Measurements from ENCODE around the gene GOLGA8T. TPM values are rescaled to one million over a fixed set of nuclear protein-coding genes. Genes with fewer than 3 reads are reported as not detected.
"Not testable (repeated sequence)": the region's sequence is repeated elsewhere in the genome, so short reads cannot be mapped to it uniquely, and the experiment has no call there.

The GOLGA8T gene
- polyA plus RNA-seq, 6 donors from 2014 or later, result not detected

GRCh38 chr15:30171452-30171851 is 36.6 kb downstream of the GOLGA8T start:
- H3K36me3 Mint-ChIP-seq; DNase-seq; H3K27ac Mint-ChIP-seq; H3K27me3 Mint-ChIP-seq; ATAC-seq (ENCODE audit: low read depth in 2 of 2); H3K4me3 Mint-ChIP-seq; H3K9me3 Mint-ChIP-seq; H3K4me1 Mint-ChIP-seq: not testable (repeated sequence)

DNA sequence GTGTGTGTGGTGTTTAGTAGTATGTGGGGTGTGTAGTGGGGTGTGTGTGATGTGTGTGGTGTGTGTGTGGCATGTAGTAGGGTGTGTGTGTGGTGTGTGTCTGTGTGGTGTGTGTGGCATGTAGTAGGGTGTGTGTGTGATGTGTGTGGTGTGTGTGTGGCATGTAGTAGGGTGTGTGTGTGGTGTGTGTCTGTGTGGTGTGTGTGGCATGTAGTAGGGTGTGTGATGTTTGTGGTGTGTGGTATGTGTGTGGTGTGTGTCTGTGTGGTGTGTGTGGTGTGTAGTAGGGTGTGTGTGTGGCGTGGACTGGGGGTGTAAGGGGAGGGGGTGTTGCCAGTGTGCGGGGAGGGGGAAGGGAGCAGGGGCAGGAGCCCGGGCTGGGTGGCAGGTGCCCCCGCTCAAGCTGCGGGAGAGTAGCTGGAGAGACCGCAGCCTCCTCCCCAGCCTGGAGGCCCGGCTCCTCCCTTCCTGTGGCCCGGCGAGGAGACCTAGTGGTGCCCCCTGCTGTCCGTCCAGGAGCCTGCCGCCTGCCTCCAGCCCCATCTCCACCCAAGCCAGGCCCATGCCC is 38.3 kb downstream of the GOLGA8T start:
- ATAC-seq (ENCODE audit: low read depth in 2 of 2), result peak in 1 of 2 donors; percentile 55
- not testable (repeated sequence) for H3K4me1 Mint-ChIP-seq, H3K27me3 Mint-ChIP-seq, H3K4me3 Mint-ChIP-seq, DNase-seq, H3K36me3 Mint-ChIP-seq, H3K9me3 Mint-ChIP-seq
- peak overlapping the region in 1 of 6 donors; percentile 27 for H3K27ac Mint-ChIP-seq

DNA sequence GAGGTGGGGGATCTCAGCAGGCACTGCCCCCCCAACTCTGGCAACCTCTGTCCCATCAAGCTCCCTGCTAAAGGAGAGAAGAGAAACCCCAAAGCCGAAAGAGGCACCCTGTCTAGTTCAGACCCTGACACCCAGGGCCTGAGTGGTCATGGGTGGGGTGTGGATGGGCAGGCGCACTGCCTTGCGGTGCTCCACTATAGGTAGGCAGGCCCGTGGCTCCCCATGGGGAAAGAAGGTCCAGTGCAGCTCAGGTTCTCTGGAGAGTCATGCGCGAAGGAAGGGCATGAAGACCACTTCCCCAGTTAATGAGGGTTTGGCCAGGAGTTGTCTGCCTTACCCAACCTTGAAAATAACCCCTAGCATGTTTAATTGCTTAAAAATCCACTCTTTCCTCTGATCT is 40.4 kb downstream of the GOLGA8T start:
- not testable (repeated sequence) for H3K27ac Mint-ChIP-seq; H3K4me1 Mint-ChIP-seq; DNase-seq; H3K4me3 Mint-ChIP-seq; H3K9me3 Mint-ChIP-seq; H3K36me3 Mint-ChIP-seq; ATAC-seq (ENCODE audit: low read depth in 2 of 2); H3K27me3 Mint-ChIP-seq

- not testable (repeated sequence) for DNase-seq; H3K27ac Mint-ChIP-seq; H3K4me1 Mint-ChIP-seq; H3K27me3 Mint-ChIP-seq; H3K4me3 Mint-ChIP-seq; H3K36me3 Mint-ChIP-seq; ATAC-seq (ENCODE audit: low read depth in 2 of 2); H3K9me3 Mint-ChIP-seq
Measured at GRCh38 chr15:30176613-30177012, 41.8 kb downstream of the GOLGA8T start.

DNA sequence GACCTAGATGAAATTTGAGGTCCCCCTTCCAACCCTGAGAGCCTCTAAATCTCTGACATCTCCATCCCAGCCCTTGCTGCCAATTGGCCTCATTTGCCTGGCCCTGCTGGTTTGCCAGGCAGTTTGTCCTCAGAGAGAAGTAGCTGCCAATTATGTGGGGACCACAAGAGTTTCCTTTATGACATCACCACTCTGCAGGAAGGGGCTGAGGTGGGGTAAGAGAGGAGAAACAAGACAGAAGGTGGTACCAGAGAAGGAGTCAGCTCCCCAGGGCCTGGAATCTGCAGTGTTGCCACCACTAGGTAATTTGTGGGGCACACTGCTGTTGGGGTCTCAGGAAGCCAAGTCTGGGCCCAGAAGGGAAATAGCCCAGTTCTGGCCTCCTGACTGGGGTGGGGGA is 45.0 kb downstream of the GOLGA8T start:
- H3K4me1 Mint-ChIP-seq; H3K27ac Mint-ChIP-seq; ATAC-seq (ENCODE audit: low read depth in 2 of 2): not testable (repeated sequence)

GRCh38 chr15:30185495-30185894 is 50.6 kb downstream of the GOLGA8T start:
- H3K9me3 Mint-ChIP-seq; H3K4me3 Mint-ChIP-seq; DNase-seq; H3K36me3 Mint-ChIP-seq; H3K27me3 Mint-ChIP-seq; ATAC-seq (ENCODE audit: low read depth in 2 of 2); H3K4me1 Mint-ChIP-seq; H3K27ac Mint-ChIP-seq: not testable (repeated sequence)

More for the DNA sequence above, 45.0 kb downstream of the GOLGA8T start:
- not testable (repeated sequence) for H3K9me3 Mint-ChIP-seq, H3K4me3 Mint-ChIP-seq, DNase-seq, H3K36me3 Mint-ChIP-seq, H3K27me3 Mint-ChIP-seq

DNA sequence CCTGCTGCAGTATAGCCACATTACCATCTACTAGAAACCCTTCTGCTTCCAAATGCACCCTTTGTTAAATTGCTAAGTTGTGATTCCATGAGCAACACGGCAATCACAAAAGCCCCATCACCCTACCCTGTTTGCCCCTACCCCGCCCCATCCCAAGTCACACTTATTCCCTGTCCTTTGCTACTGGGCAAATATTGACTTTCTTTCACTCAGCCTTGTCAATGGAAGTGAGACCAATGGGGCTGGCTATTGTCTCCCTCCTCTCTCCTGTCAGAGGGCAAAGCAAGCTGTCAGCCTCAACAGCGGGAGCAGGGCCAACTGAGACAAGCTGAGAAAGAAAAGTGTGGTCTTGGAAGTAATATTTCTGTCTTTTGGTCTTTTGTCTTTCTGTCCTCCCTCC is 52.6 kb downstream of the GOLGA8T start:
- not testable (repeated sequence) for H3K4me1 Mint-ChIP-seq; H3K36me3 Mint-ChIP-seq; H3K9me3 Mint-ChIP-seq; DNase-seq; H3K4me3 Mint-ChIP-seq; H3K27me3 Mint-ChIP-seq; H3K27ac Mint-ChIP-seq; ATAC-seq (ENCODE audit: low read depth in 2 of 2)

DNA sequence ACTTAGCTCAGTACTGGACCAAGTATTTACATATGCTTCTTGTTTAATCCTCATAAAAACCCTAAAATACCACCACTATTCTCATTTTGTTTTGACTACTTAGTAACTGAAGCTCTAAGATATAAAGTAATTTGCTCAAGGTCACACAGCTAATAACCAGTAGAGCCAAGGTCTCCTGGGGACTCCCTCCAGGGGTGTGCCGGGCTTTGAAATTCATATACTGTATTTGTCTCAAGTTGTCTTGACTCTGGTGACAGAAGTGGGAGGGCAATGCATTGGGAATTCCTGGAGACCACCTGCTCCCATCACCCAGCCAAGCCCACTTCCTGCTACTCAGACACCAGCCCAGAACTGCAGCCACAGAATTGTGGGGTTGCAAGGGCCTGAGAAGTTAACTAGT is 54.9 kb downstream of the GOLGA8T start:
- H3K9me3 Mint-ChIP-seq; H3K27me3 Mint-ChIP-seq; H3K4me1 Mint-ChIP-seq; H3K4me3 Mint-ChIP-seq; H3K36me3 Mint-ChIP-seq; H3K27ac Mint-ChIP-seq; ATAC-seq (ENCODE audit: low read depth in 2 of 2); DNase-seq: not testable (repeated sequence)

GRCh38 chr15:30191143-30191542 is 56.3 kb downstream of the GOLGA8T start:
- not testable (repeated sequence) for H3K27ac Mint-ChIP-seq; H3K9me3 Mint-ChIP-seq; H3K27me3 Mint-ChIP-seq; H3K36me3 Mint-ChIP-seq; DNase-seq; ATAC-seq (ENCODE audit: low read depth in 2 of 2); H3K4me3 Mint-ChIP-seq; H3K4me1 Mint-ChIP-seq

DNA sequence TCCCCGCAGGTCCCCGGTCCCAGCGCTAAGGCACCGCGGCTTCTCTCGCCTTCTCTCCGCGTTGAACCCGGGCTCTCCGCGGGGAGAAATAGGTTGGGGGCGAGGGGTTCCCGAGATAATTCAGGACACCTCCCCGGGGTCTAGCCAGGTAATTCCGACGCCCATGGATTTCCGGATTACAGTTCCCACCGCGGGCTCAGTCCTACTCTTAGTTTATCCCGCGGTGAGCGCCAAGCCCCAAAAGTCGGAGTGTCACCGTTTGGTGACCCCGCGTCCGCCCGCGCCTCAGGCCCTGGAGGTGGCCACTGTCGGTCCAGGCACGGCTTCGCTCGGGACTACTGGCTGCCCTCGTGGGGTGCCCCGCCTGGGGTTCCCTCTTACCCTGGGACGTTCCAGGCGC is 56.8 kb downstream of the GOLGA8T start:
- H3K4me3 Mint-ChIP-seq; H3K27ac Mint-ChIP-seq; DNase-seq; H3K36me3 Mint-ChIP-seq; ATAC-seq (ENCODE audit: low read depth in 2 of 2); H3K27me3 Mint-ChIP-seq; H3K9me3 Mint-ChIP-seq; H3K4me1 Mint-ChIP-seq: not testable (repeated sequence)

- DNase-seq, H3K4me1 Mint-ChIP-seq, H3K9me3 Mint-ChIP-seq, H3K27ac Mint-ChIP-seq, H3K4me3 Mint-ChIP-seq, H3K27me3 Mint-ChIP-seq, H3K36me3 Mint-ChIP-seq: not testable (repeated sequence)
- peak; percentile 29 to 30 for ATAC-seq (ENCODE audit: low read depth in 2 of 2)
Measured at GRCh38 chr15:30192119-30192745, 57.4 kb downstream of the GOLGA8T start.

GRCh38 chr15:30192892-30193291 is 58.0 kb downstream of the GOLGA8T start:
- not testable (repeated sequence) for H3K9me3 Mint-ChIP-seq; H3K36me3 Mint-ChIP-seq; DNase-seq; H3K4me3 Mint-ChIP-seq; H3K27ac Mint-ChIP-seq; ATAC-seq (ENCODE audit: low read depth in 2 of 2); H3K4me1 Mint-ChIP-seq; H3K27me3 Mint-ChIP-seq
